Posterior cingulate gyrus (tissue), 11 donors: Measurements from ENCODE around the gene PPP1R13B.

Experiments
- DNase-seq, 10 donors: peaks; one replicate each; pipeline versions ENCODE4 v3.0.0 to v3.0.0-alpha.2; 2020 to 2021; ENCODE audit warnings: mixed read lengths in 3 of 10
- intact Hi-C: fragments of 100-400 bp; cut with DNase I; formaldehyde crosslinking; loops from one replicate; pipeline ENCODE4 v1.15.1; 2023

The PPP1R13B gene

DNA sequence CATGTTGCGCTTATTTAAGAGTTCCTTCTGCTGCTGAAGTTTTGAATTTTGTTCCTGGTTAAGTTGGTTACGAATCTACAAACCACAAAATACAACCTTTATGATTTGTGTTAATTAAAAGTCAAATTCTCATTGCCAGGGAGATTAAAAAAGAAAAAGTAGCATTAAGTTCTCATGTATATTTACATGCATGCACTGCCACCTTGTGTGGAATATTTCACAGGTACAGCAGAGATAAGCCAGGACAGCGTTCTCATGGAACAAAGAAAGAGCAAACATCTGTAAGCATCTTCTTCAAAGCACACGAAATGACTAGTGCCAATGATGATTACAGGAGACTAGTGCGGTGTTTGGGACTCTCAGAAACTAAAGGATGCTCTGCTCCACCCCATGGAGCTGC, 97.5 kb downstream of the PPP1R13B start:
- intact Hi-C loops: no loop called here
- DNase-seq: no peak

DNA sequence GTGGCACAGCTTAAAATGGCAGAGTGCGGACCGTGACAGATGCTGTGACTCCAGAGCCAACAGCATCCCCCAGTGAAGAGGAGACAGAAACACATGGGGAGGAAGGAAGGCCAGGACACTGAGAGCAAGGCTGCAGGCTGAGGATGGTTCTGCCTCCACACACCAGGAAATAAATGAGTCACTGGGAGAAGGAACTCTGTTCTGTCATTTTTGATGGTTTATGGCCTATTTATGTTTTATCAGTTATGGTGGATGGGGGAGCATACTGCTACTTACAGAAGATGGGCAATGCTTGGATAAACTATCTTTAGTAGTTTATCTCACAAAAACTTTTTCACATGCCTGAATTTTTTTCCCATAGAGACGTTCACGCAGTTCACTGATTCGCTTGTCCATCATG, 97.9 kb downstream of the PPP1R13B start:
- peak in 1 of 10 donors; percentile 10 for DNase-seq
- intact Hi-C loops: no loop called here

DNA sequence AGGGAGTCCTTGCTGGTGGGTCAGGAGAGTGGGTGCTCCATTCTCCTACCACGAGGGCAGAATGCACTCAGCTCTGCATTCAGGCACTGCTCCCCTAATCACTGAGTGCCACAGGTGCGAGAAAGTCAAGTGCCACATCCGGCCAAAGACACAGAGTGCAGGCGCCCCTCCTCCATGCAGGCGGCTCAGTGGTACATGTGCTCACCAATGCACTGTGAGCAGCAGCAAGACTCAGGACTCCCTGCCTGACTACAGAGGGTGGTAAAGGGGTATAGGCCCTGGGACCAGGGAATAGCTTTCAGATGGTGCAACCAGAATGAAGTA, 98.9 kb downstream of the PPP1R13B start:
- intact Hi-C loops: no loop called here
- DNase-seq: peak in 1 of 10 donors; percentile 79

DNA sequence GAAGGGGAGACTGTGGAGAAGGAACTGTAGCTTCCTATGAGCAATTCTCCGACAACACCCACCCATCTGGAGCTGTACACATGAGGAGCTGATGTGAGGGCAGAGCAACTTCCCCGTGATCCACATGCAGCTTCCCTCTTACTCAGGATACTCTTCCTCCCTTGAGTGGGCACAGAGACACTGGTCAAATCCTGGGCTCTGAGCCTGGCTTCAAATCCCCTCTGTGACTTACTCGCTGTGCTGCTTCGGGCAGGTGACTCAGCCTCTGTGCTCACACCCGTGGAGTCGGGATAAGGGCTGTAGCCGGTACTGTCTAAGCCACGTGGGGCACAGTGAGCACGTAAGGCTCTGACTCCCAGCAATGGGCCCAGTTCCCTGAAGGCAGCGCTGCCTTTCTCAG, 100.7 kb downstream of the PPP1R13B start:
- peak in 4 of 10 donors; percentile 58 to 91 (median 88) for DNase-seq
- intact Hi-C loops: no loop called here

DNA sequence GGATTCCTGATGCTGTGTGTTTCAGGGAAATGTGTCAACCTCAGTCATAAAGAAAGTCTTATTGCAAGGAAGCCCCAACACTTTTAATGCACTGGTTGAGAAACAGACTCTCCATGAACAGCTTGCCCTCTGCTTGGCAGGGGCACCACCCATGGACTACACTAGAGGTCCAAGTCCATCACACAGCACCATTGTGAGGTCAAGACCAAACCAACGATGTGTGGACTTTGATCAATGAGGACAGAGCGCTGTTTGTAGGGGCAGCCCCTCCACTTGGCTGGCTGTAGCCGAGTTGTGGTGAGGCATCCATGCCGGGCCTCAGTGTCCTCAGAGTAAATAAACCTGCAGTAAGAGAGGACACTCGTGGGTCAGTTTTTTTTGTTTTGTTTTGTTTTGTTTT, 102.0 kb downstream of the PPP1R13B start:
- peak in 1 of 10 donors; percentile 29 for DNase-seq

DNA sequence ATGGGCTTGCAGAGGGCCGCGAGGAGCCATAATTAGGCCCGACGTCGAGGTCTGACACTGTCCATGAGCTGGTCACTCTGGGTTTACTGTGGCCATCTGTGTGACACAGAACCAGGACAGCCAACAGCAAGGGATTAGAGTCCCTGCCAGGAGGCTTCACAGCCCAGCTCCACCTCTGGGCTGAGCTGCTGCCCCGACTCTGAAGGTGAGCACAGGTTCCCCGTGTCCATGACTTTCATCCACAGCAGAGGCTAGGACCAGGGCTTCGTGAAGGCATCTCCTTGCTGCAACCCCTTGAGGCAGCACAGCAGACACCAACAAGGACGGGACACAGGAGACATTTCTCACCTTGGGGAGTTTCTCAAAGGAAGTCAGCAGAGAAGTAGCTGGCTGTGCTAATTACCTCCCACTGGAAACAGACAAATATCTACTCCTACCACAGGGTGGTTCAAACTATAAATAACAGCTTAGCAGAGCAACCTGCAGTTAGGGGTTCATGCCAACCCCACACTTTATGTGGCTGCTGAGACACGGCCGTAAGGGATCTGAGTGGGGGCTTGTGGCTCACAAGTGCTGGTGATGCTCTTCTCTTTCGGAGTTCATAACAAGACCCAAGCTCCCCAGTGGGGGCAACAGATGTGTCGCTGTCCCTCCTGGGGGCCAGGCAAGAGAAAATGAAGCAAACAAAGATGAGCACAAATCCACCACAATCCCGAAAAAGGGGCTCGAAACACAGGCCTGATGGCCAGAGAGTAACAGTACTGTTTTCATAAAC, 102.6 kb downstream of the PPP1R13B start:
- intact Hi-C loops: no loop called here
- DNase-seq: peak in 1 of 10 donors; percentile 62

More for the DNA sequence above, 102.0 kb downstream of the PPP1R13B start:
- intact Hi-C loops: no loop called here

DNA sequence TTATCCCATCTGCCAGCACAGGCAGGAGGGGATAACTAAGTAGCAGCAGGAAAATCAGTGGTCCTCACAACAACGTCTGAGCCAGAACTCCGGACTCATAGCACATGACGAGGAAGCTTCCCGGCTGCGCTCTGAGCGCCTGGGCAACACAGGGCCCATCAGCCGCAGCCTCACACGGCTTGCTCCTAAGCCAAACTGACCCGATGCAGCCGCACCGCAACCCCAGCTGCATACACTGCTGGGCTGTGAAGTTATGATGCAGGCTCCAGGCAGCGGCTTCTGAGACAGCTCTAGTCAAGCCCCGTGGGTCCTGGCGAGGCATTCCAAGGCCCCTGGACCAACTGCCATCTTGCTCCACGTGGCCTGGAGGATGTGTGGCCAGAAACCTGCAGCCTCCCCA, 103.7 kb downstream of the PPP1R13B start:
- DNase-seq: peak in 1 of 10 donors; percentile 65

DNA sequence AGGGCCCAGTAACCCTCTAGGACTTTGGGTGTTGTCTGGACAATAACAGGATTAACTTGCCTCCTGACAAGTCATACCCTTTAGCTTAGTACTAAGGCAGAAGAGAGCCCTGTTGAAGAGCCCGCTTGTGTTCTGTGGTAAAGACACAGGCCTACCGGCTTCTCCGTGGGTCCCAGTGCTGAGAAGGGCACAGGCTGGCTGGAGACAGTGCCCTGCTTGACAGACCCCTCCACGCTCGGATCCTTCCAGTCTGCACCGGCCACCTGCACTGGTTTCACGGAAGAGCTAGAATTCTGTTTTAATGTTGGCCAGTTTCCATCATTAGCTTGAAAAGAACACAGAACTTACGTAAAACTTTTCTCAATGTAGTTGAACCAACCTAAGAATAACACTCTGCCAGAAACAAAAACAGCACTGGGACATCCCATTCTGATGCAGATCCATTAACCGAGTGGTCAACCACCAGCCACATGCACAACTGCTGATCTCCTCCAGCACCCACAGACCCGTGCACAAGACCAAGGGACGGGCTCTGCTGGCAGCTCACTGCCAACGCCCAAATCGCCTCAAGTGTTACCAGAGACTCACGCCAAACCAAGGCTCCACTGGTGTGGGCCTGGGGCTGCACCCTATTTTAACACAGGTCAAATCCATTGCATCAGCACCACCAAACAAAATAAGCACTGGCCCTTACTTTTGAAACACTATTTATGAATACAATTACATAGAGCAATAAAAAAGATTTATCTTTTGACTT, 104.7 kb downstream of the PPP1R13B start:
- DNase-seq: peak in 2 of 10 donors; percentile 44 to 53
- intact Hi-C loops: no loop called here

More for the DNA sequence above, 103.7 kb downstream of the PPP1R13B start:
- intact Hi-C loops: no loop called here

DNA sequence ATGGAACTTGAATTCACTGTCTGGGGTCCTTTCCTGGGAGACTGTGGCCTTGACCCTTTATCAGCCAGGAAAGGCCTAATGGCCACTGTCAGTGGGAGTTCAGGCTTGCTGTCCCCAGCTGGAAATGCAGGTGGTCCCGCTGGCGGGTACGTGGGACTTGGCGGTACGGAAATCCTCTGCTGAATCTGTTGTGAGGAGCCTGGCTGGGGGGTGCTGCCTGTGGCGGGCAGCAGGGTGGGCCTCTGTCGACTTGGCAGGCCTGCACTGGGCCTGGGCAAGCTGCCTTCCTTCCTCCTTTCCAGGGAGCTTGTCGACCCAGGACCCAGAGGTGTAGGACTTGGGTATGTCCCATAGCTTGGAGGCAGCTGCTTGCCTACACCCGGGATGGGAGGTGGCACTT, 105.5 kb downstream of the PPP1R13B start:
- intact Hi-C loops: no loop called here
- DNase-seq: peak in 2 of 10 donors; percentile 49 to 68

DNA sequence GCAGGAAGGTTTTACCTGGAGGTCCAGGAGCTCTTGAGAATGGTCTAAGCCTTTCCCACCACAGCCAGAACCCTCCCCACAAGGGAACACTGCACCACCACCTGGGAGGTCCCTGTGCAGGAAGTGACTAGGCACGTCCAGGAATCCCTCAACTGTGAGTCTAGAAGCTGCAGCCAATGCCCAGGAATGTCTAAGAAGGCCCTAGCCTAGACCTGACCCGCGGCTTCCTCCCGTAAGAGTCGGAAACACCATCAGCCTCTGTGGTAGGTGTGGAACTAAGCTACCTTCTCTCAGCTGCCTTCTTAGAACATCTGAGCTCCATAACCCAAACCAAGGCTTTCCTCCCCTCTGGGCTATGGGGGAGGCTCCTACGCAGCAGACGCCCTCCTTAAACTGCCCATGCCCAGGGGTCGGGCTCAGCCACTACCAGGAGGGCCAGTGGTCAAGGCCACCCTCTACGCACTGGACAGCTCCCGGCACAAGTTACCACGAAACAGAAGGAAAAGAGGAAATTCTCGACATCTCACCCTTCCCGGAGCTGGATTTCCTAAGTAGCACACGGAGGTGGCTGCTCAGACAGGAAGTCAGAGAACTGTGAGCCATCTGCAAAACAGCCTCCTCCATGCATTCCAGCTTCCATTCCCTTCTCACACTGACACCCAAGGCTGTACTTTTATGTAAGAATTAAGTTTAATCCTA, 106.2 kb downstream of the PPP1R13B start:
- peak in 2 of 10 donors; percentile 61 to 81 for DNase-seq
- intact Hi-C loops: no loop called here

DNA sequence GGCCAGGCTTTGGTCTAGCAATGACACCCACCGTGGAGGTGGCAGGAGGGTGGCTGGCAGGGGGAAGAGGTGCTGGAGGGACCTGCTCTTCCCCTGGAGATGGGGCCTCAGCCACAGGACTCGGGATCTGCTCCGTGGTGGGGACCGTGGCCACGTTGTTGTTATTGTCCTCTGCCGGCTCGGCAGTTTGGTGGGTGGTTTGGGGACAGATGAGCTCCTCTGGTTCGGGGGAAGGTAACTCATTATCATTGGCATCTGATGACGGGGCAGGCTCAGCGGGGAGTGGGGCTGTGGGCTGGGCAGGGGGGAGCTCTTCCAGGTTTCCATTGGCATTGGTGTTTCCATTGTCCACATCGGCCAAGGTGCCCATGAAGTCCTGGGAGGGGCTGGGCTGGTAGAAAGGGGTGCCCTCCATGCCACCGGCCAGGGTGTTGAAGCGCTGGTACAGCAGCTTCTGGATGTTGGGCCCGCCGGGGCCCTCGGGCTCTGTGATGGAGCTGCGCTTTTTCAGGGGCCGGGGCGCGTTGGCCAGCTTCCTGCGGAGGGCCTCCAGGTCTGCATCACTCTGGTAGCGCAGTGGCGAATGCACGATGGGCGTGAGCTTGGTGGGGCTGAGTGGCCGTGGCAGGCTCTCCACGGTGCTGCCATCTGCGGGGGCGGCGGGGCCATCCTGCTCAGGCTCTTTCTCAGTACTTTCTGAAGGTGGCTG, 107.4 kb downstream of the PPP1R13B start:
- DNase-seq: peak in 2 of 10 donors; percentile 80
- intact Hi-C loops: no loop called here

DNA sequence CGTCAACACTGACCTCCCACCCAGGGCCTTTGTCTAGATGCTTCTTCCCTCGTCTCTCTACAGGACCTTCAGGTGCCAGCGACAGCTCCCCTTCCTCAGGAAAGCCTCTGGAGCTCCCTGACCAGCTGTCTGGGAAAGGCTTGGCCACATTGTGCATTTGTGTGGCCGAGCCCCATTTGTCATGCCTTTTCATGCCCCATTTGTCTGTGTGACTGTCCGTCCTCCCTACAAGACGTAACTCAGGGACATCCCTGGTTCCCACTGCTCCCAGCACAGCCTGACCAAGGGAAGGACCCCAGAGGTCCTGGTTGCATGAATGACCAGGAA, 107.9 kb downstream of the PPP1R13B start:
- intact Hi-C loops: no loop called here
- DNase-seq: no peak

DNA sequence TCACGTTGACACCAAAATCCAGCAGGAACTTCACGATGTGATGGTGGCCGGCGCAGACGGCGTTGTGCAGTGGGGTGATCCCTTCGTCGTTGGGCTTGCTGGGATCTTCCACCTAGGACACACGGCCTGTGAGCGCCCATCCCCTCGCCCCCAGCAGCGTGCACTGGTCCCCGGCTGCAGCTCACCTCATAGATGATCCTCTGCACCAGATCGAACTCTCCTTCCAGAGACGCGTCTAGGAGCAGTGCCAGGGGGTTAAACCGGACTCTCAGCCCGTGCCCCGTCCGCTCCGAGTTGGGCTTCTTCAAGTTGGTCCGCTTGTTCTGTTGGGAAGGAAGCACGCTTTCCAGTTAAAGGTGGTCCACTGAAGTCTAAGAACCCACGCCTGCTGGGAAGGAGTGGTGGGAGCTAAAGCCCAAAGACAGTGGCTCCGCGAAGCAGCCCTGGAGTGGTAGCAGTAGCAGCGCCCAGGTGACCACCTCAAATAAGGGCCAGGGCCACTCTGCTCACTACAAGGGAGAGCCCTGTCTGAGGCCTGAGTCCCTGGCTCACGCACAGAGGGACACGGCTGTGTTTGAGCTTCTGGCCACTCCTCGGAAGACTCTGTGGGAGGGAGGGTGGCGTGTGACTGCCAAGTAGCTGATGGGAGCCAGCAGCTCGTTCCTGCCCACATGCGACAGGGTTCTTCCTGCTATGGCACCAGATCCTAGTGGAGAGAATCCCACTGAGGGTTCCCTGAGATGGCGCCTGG, 108.5 kb downstream of the PPP1R13B start:
- intact Hi-C loops: no loop called here

DNA sequence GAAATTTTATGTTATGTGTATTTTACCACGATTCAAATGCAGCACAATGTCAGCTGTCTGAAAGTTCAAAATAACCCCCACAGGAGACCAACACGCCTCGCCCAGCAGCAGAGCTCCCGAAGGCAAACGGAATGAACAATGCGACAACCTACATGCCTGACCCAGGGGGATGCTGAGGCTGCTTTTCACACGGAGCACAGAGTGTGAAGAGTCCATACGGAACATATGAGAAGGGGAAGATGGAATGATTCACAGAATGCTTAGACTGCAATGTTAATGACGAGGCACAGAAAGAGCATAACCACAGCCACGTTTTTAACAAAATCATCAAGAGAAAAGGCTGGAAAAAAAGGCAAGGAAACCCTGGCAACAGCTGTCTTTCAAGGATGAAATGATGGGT, 109.2 kb downstream of the PPP1R13B start:
- intact Hi-C loops: no loop called here

More for the DNA sequence above, 108.5 kb downstream of the PPP1R13B start:
- peak in 7 of 10 donors; percentile 5 to 96 (median 73) for DNase-seq

DNA sequence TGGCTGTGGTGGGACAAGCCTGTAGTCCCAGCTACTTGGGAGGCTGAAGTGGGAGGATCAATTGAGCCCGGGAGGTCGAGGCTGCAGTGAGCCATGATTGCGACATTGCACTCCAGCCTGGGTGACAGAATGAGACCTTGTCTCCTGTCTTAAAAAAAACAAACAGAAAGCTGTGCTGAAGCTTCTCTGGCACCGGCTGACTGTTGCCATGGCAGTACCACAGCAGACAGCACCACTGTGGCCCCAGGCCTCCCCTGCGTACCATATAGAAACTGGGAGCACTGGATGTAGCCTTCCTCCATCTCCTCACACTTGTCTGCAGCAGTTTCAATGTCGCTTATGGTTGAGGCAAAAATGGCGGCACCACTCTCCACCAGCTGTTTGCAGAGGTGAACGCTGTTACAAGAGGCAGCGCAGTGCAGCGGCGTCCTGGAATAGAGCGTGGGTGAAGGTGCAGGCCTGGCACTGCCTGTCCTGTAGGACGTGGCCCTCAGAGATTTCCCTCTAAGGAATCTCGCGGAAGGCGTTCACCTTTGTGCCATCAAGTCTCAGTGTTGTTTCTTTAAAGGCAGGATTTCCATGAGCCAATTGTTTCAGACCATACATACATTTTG, 109.8 kb downstream of the PPP1R13B start:
- intact Hi-C loops: no loop called here
- peak in 2 of 10 donors; percentile 47 to 73 for DNase-seq

More for the DNA sequence above, 109.2 kb downstream of the PPP1R13B start:
- DNase-seq: peak in 2 of 10 donors; percentile 12 to 84

DNA sequence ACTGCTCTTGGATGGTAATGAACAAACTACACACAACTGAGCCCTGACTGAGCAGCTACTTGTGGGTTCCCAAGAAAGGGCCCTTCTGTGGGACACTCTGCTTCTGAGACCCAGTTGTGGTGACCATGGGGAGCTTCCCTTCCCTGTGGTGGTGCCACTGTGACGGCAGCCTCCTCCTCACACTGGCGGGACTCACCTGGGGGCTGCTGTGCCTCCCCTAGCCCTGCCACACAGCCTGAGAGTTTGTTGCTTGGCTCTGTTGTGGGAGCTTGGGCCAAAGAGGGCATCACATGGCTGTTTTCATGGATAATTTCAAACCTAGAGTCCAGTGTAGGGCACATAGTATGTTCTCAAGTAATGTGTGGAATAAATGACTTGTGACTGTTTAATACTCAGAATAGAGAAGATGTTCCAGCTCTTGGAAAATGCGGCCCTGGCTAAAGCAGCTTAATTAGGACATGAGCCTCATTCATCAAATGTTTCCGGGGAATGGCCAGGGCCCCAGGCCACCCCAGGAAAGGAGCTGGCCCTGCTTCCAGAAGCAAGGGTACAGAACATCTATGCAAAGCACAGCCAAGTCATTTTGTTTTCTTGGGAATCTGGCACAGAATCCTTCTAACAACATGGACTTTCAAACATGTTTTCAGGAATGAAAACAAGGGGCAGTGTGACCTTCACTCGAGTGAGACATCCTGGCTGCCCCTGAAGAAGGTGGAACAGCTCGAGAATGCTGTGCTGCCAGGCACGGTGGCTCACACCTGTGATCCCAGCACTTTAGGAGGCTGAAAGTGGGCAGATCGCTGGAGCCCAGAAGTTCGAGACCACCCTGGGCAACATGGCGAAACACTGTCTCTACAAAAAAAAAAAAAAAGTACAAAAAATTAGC, 110.6 kb downstream of the PPP1R13B start:
- intact Hi-C loops: no loop called here
- peak in 2 of 10 donors; percentile 69 to 77 for DNase-seq

DNA sequence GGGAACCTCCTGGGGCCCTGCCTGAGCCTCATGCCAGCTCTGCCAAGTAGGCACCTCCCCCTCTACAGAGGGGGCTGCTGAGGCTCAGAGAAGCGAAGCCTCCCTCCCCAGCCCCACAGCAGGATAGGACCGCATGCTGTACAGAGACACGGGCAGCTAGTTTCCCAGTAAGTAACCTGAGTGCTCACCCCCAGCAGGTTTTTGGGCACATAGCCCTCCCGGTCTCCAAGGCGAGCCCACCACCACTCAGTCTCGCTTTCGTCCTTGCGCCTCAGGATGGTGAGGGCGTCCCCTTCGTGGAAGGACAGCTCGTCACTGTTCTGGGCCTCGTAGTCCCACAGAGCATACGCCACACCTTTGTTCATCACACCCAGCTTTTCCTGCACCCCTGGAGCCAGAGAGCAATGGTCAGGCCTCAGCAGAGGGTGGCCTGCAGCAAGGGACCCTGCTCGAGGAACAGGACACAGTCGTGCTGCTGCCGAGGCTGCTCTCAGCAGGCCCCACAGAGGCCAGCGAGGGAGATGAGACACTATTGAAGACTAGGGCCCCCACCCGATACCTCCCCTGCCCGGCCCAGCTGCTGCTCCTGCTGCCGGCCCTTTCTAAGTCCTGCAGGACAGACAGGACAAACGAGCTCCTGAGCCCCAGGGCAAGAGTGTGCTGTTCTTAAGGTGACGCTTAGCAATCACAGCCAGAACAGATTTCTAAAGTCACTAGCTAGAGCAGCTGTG, 111.4 kb downstream of the PPP1R13B start:
- intact Hi-C loops: no loop called here
- peak in 3 of 10 donors; percentile 32 to 81 (median 60) for DNase-seq

DNA sequence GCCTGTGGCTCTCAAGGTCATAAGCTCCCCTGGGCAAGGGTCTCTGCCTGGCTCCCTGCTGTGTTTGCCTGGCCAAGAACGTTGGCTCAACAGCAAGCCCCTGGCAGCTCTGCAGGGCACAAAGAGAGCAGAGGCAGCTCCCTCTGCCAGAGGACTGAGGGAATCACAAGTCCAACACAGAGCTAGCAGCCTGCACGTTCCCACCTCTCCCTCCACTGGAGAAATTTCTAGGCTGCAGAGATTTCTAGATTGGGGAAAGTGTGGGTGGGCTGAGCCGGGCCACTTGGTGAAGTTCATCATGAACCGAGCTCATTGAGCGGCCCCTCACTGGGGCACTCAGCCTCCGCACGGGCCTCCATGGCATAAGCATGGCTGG, 111.9 kb downstream of the PPP1R13B start:
- peak in 3 of 10 donors; percentile 70 to 85 (median 82) for DNase-seq
- intact Hi-C loops: no loop called here
